HG03064 (cell line): ENCODE measurements around the gene IGFBP6.
"Not testable (repeated sequence)": the region's sequence is repeated elsewhere in the genome, so short reads cannot be mapped to it uniquely, and the experiment has no call there.

Experiments
- ATAC-seq: cut with Tn5 transposase; IDR thresholded peaks from one replicate; pipeline ENCODE4 v1.9.1; 2021; ENCODE audit warnings: low read depth; ENCODE audit not compliant: unreplicated experiment

The IGFBP6 gene

GRCh38 chr12:53094796-53095595 is 2.5 kb upstream of the IGFBP6 start:
- ATAC-seq = not testable (repeated sequence)

- ATAC-seq = not testable (repeated sequence)
These were observed 1.9 kb upstream of the IGFBP6 start for GRCh38 chr12:53095596-53095895.

DNA sequence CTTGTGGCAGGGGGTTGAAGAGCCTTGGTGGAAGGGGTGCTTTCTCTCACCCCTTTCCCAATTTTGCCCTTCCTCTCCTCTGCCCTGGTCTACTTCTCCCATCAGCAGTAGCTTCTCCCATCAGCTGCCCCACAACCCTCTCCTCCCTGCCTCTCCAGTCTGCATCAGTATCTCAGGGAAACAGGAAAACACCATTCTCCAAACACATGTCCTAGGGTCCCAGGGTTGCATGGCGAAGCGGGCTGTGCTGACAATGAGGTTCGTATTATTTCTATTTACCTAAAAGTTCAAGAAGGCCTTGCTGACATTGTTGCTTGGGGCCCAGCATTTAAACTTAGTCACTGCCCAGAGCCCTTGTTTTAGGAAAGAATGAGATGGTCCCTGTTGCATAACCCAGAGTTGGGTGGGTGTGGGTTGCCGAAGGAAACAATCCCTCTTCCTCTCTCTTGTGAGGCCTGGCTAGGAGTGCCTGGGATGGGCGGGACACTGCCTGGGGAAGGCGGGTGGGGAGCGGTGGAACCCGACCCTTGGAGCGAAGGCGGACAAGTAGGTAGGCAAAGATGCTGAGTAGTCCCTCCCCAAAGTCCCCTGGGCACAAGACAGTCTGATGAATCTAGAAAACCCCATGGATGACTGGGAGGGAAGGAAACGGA is 1.3 kb upstream of the IGFBP6 start:
- no peak for ATAC-seq

DNA sequence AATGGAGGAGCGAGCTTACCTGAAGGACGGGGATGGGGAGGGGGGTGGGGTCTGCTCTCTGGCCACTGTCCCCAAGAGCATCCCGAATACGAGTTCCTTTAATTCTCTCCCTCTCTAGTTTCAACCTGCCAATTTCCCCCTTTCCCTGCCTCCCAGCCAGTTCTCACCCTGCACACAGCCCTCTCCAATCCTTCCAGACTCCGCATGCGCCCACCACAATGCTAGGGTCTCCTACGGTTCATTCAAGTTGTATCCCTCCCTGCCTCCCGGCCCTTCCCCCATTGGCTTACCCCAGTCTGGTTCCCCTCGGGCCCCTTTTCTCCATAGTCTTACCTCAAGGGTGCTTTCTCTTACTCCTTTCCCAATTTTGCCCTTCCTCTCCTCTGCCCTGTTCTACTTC is 708 bp upstream of the IGFBP6 start:
- ATAC-seq = no peak

GRCh38 chr12:53097207-53097563 is 282 bp upstream of the IGFBP6 start:
- ATAC-seq = no peak

DNA sequence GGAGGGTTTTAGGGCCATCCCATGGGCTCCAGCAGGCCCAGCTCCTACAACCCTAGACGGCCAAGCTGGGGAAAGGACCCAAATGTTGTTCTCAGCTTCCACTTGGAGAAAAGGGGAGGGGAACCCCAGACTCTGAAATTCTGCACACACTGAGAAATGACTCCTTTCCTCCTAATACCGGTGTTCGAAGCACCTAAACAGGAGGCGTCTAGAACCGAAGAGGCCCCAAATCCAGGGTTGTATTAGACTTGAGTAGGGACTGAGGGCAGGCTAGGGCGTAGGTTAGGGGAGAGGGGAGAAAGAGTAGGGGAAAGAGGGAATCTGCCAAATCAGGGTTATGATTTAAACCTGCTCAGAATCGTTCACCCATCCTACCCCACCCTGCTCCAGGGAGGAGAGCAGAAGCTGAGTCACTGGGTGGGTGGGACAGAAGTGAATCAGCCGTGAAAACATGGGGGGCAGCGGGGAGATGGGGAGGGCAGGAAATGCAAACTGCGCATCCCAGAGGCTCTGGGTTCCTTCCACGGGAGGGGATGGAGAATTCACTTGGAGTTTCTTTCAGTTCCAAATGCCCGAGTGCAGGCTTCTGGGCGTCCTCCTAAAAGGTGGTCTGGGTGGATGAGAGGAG is 1.0 kb downstream of the IGFBP6 start:
- no peak for ATAC-seq

DNA sequence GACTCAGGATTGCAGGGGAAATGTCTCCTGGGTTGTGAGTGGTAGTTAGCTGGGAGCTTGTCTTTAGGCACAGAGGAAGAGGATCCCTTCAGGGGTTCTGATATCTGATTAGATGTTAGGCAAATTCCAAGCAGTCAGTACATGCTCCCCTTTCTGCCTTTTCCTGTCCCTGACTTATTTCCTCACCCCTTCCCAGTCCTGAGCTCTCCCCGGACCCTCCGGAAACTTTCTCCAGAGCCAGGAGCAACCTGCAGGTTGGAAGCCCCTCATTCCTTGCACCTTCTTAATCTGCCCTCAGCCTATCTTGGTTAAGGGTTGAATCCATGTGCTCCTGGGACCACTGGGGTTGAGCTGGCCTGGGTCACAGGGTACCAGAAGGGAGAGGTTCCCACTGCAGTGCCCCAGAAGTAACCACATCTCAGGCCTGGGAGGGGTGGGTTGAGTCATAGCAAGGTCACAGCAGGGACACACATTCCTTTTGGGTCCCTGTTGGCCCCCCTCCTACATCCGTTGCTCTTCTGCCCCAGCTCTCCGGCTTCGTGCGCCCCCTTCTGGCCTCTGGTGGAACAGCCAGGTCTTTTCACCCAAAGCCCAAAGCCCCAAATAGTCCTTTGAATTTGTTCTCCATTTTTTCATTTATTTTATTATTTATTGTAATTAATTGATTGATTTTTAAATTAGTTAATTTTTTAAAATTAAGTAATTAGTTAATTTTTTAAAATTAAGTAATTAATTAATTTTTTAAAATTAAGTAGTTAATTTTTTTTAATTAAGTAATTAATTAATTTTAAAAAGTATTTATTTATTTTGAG is 1.8 kb downstream of the IGFBP6 start:
- ATAC-seq = no peak

DNA sequence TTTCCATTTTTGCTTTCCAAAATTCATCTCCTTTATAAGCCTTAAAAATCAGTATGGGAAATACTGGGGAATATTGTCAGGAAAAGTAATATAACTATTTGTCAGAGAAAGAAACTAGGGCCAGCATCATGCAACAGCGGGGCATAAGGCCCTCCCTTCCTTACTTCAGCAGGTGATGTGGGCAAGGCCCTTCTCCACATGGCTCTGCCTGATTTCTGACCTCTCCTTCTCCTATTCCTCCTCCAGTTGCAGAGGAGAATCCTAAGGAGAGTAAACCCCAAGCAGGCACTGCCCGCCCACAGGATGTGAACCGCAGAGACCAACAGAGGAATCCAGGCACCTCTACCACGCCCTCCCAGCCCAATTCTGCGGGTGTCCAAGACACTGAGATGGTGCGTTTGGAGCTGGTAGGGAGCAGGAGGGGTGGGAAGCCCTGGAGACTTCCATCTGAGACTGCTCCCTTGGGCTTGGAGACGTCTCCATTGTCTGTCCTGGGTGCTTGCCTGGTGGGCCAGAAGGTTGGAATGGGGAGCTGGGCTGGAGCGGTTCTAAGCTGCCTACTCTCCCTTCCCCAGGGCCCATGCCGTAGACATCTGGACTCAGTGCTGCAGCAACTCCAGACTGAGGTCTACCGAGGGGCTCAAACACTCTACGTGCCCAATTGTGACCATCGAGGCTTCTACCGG is 3.1 kb downstream of the IGFBP6 start:
- ATAC-seq = no peak

GRCh38 chr12:53101266-53101665 is 3.8 kb downstream of the IGFBP6 start:
- no peak for ATAC-seq

- ATAC-seq = no peak
These were observed 4.7 kb downstream of the IGFBP6 start for GRCh38 chr12:53101931-53102781.

- peak; percentile 60 for ATAC-seq
These were observed 5.7 kb downstream of the IGFBP6 start, which contains the start of gene SOAT2 for GRCh38 chr12:53102883-53103807. Gene SOAT2, plus strand, starts transcription at chr12:53103486. Its CDS starts 92 bp downstream, at chr12:53103578.

- ATAC-seq = no peak
These were observed 6.4 kb downstream of the IGFBP6 start for GRCh38 chr12:53103860-53104305.

GRCh38 chr12:53105256-53105655 is 7.8 kb downstream of the IGFBP6 start:
- no peak for ATAC-seq

GRCh38 chr12:53105712-53106439 is 8.4 kb downstream of the IGFBP6 start:
- ATAC-seq = no peak

- ATAC-seq = no peak
These were observed 9.7 kb downstream of the IGFBP6 start for GRCh38 chr12:53107122-53107521.

DNA sequence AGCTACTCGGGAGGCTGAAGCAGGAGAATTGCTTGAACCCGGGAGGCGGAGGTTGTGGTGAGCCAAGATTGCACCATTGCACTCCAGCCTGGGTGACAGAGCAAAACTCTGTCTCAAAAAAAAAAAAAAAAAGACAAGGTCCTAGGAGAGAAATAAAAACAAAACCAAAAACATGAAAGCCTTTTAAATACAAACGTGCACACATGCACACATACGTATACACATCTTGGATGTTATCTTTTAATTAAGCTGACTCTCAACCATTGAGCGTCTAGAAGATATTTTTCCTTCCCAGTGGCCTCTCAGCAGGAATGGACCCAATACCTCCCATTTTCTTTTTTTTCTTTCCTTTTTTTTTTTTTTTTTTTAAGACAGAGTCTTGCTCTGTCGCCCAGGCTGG is 15.0 kb downstream of the IGFBP6 start:
- ATAC-seq = not testable (repeated sequence)

DNA sequence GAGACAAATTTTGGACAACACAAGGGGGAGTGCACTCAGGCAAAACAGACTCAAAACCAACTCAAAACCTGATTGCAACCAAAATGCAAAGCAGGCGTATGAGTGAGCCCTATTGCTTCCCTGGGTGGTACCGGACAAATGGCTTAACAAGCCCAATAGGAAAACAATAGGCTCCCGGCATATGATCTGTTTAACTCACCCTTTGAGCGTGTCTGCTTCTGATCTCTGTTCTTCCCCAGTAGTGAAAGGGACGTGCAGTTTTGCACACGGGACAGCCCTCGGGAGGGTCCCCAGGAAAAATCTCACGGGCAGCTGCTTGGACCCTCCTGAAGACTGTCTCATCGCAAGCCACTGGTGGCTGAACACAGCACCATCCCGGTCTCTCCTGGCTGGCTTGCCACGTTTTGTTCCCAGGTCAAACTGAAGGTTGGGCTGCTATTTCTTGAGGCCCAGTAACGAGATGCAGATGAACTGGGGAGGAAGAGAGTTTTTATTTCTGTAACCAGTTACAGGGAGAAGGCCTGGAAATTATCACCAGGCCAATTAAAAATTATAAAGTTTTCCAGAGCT is 15.8 kb downstream of the IGFBP6 start:
- no peak for ATAC-seq
